ENCODE data around the gene EGR4.
A peak's percentile ranks its signal among the peaks of the same experiment; 100 is the strongest.

Gene EGR4

DNA sequence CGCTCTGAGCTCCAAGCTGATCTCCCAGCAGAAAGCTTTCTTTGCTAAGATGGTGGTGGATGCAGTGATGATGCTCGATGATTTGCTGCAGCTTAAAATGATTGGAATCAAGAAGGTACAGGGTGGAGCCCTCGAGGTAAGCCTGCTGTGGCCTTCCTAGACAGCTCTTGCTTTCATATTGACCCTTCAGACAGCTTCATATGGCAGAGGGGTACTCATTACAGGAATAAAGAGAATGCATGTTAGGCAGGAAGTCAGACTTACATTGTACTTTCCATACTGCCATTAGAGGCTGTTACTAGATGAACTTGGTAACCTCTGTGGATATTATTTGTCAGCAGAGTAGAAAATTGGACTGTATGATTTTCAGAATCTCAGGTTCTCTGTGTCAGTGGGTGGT, 48.8 kb downstream of the EGR4 start:
- no peak for DNase-seq

DNA sequence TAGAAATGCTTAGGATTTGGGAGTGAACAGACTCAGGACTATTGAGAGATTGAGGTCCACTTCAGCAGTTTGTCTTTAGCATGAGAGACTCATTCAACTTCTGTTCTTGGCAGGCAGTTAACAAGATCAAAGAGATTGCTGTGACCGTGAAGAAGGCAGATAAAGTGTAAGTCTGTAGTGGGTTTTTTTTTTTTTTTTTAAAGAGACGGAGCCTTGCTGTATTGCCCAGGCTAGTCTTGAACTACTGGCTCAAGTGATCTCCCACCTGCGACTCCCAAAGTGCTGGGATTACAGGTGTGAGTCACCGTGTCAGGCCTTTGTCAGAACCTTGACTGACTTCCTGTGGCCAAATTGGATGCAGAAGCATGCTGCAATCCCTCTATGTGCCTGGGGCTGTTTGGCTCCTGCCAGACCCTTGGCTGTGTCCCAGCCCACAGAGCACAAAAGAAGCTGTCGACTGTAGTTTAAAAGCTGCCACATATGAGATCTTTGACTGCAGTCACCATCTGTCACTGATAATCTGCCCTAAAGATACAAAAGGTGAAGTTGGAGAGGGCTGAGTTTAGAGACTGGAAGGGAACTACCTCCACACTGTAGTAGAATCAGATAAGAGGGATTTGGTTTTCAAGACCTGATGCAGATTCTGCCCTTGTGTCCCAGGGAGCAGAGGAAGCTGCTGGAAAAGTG, 49.3 kb downstream of the EGR4 start:
- peak; percentile 64 for DNase-seq

Measured in hematopoietic multipotent progenitor cell treated with erythropoietin and hydrocortisone succinate and interleukin-3 and kit ligand, for 4 days (in vitro differentiated cells).